ENCODE results near the gene MCF2L.

- no peak for TF ChIP-seq CTCF (IDR thresholded peaks at IDR 0.05; ENCODE audit: insufficient read depth, low read length, poor library complexity, severe bottlenecking)
- no peak for TF ChIP-seq EZH2phosphoT487 (conservative IDR thresholded peaks at IDR 0.05; ENCODE audit: low read length)
Observed at GRCh38 chr13:113009743-113010509, 40.9 kb downstream of the MCF2L start.
